Mesenchymal stem cell (in vitro differentiated cells and primary cell): Measurements from ENCODE around the gene TMEM164.

ENCODE experiments used
- DNase-seq: peaks from one replicate; pipeline ENCODE4 v3.0.0-alpha.2; 2013
- H2AFZ ChIP-seq: one replicate; pipeline ENCODE4 v1.6.1; 2013; ENCODE audit warnings: low read depth, mild to moderate bottlenecking, control low read depth, inconsistent platforms, low read length, moderate library complexity
- H2AK5ac ChIP-seq: 2 replicates; pipeline ENCODE4 v1.6.1; 2013; ENCODE audit warnings: low read length, moderate library complexity, mild to moderate bottlenecking, inconsistent platforms; ENCODE audit not compliant: severe bottlenecking
- H2BK120ac ChIP-seq: one replicate; pipeline ENCODE4 v1.6.1; 2013; ENCODE audit warnings: low read depth, mild to moderate bottlenecking, inconsistent platforms, low read length, moderate library complexity
- H2BK12ac ChIP-seq, 2 experiments: one replicate each; pipeline ENCODE4 v1.6.1; 2013; ENCODE audit warnings: inconsistent platforms in 2 of 2, low read length in 2 of 2, mild to moderate bottlenecking in 2 of 2, moderate library complexity in 2 of 2, control low read depth in 1 of 2
- H2BK15ac ChIP-seq: one replicate; pipeline ENCODE4 v1.6.1; 2013; ENCODE audit warnings: mild to moderate bottlenecking, low read depth, inconsistent platforms; ENCODE audit not compliant: poor library complexity, severe bottlenecking
- H2BK5ac ChIP-seq: 2 replicates; pipeline ENCODE4 v1.6.1; 2013; ENCODE audit warnings: low read depth, mild to moderate bottlenecking, low read length, control low read depth, inconsistent platforms; ENCODE audit not compliant: poor library complexity, severe bottlenecking
- H3K14ac ChIP-seq, 2 experiments: one replicate each; pipeline ENCODE4 v1.6.1; 2013; ENCODE audit warnings: inconsistent platforms in 2 of 2, low read length in 2 of 2, control low read depth in 1 of 2, mild to moderate bottlenecking in 1 of 2, moderate library complexity in 1 of 2
- H3K18ac ChIP-seq, 2 experiments: one replicate each; pipeline ENCODE4 v1.6.1; 2013; ENCODE audit warnings: inconsistent platforms in 2 of 2, low read length in 2 of 2, control low read depth in 1 of 2, low read depth in 1 of 2, mild to moderate bottlenecking in 1 of 2
- H3K23ac ChIP-seq, 2 experiments: one replicate each; pipeline ENCODE4 v1.6.1; 2013; ENCODE audit warnings: inconsistent platforms in 2 of 2, low read length in 2 of 2, mild to moderate bottlenecking in 2 of 2, moderate library complexity in 2 of 2, control low read depth in 1 of 2
- H3K27ac ChIP-seq: 2 replicates; pipeline ENCODE4 v1.5.1; 2013; ENCODE audit warnings: mild to moderate bottlenecking, moderate library complexity, low read length, control low read depth, inconsistent platforms; ENCODE audit not compliant: poor library complexity, severe bottlenecking
- H3K27me3 ChIP-seq, 2 experiments: 2 replicates each; pipeline versions ENCODE4 v1.6.1 to v1.7.0; 2013; ENCODE audit warnings: low read length in 2 of 2, mild to moderate bottlenecking in 2 of 2, moderate library complexity in 2 of 2, control low read depth in 1 of 2, inconsistent platforms in 1 of 2; ENCODE audit not compliant: control insufficient read depth in 1 of 2, insufficient read depth in 1 of 2
- H3K36me3 ChIP-seq, 2 experiments: 2 replicates each; pipeline versions ENCODE4 v1.6.1 to v1.7.0; 2013; ENCODE audit warnings: low read length in 2 of 2, control low read depth in 1 of 2, inconsistent platforms in 1 of 2, low read depth in 1 of 2, mild to moderate bottlenecking in 1 of 2; ENCODE audit not compliant: insufficient read depth in 2 of 2, control insufficient read depth in 1 of 2
- H3K4ac ChIP-seq, 2 experiments: one replicate each; pipeline ENCODE4 v1.6.1; 2013; ENCODE audit warnings: inconsistent platforms in 2 of 2, low read length in 2 of 2, mild to moderate bottlenecking in 2 of 2, moderate library complexity in 2 of 2, control low read depth in 1 of 2, low read depth in 1 of 2
- H3K4me1 ChIP-seq: 2 replicates; pipeline ENCODE4 v1.6.1; 2013; ENCODE audit warnings: low read depth, low read length, control low read depth; ENCODE audit not compliant: control insufficient read depth, insufficient read depth
- H3K4me2 ChIP-seq: 2 replicates; pipeline ENCODE4 v1.6.1; 2013; ENCODE audit warnings: low read length, mild to moderate bottlenecking, inconsistent platforms; ENCODE audit not compliant: poor library complexity, severe bottlenecking
- H3K4me3 ChIP-seq, 2 experiments: 2 replicates each; pipeline versions ENCODE4 v1.5.1 to v1.7.0; 2013; ENCODE audit warnings: low read length in 2 of 2, mild to moderate bottlenecking in 2 of 2, control low read depth in 1 of 2, low read depth in 1 of 2; ENCODE audit not compliant: insufficient read depth in 1 of 2
- H3K79me1 ChIP-seq: replicated peaks from 2 replicates; pipeline ENCODE4 v1.6.1; 2013; ENCODE audit warnings: mild to moderate bottlenecking, control low read depth, low read length, inconsistent platforms; ENCODE audit not compliant: poor library complexity, severe bottlenecking
- H3K9ac ChIP-seq: 2 replicates; pipeline ENCODE4 v1.7.0; 2013; ENCODE audit warnings: mild to moderate bottlenecking, low read length, moderate library complexity
- H3K9me3 ChIP-seq: 2 replicates; pipeline ENCODE4 v1.7.0; 2013; ENCODE audit warnings: mild to moderate bottlenecking, low read length; ENCODE audit not compliant: control insufficient read depth
- H4K8ac ChIP-seq: one replicate; pipeline ENCODE4 v1.6.1; 2013; ENCODE audit warnings: inconsistent platforms, mild to moderate bottlenecking, low read length, moderate library complexity
- H4K91ac ChIP-seq: one replicate; pipeline ENCODE4 v1.6.1; 2013; ENCODE audit warnings: mild to moderate bottlenecking, low read length, inconsistent platforms
- WGBS: methylation state at CpG from one replicate; pipeline ENCODE4 v1.1.7; 2013; ENCODE audit warnings: mixed read lengths; 5-methylcytosine and 5-hydroxymethylcytosine counted together

Gene TMEM164

DNA sequence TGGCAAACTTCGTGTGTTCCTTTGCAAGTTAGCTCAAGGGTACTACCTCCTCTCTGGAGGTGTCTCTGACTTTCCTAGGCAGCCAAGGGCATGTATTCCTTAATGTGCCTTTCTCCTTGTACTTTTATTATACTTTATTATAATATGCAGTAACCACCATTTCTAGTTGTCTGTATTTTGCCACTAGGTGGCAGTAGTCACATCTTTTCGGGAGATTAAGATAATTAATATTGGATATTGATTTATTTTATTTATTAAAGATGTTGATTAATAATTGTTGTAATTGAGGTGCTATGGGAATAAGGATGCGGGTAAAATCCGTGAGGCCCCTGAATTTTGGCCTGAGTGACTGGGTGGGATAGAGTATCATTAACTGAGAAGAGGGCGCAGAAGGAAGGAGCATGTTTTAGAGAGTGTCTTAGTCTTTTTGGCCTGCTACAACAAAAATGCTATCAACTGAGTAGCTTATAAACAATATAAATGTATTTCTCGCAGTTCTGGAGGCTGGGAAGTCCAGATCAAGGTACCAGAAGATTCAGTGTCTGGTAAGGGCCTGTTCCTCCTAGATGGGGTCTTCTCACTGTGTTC, 153.3 kb downstream of the TMEM164 start:
- Histone ChIP-seq H3K36me3 (no peaks in the 10 kb centered on the region), H3K27ac (no peak overlapping the region), H4K8ac (no peak overlapping the region), H3K27me3 (peaks cover 0 to 27% of the 10 kb centered on the region in 2 experiments), H4K91ac (no peak overlapping the region), H3K23ac (no peak overlapping the region), H3K4me1 (peaks cover 4% of the 10 kb centered on the region), H3K14ac (no peak overlapping the region), H3K9me3 (no peaks in the 10 kb centered on the region), H3K4me2 (no peak overlapping the region), H2BK15ac (no peak overlapping the region), H2BK5ac (no peak overlapping the region), H3K4ac (no peak overlapping the region), H2BK12ac (no peak overlapping the region), H2AK5ac (no peak overlapping the region), H2BK120ac (no peak overlapping the region), H3K4me3 (no peak overlapping the region), H2AFZ (no peak overlapping the region), H3K9ac (no peak overlapping the region), H3K79me1 (no peaks in the 10 kb centered on the region), H3K18ac (no peak overlapping the region)
- DNase-seq, result no peak
- 64% methylated on average over 3 of the region's 6 CpGs for WGBS

DNA sequence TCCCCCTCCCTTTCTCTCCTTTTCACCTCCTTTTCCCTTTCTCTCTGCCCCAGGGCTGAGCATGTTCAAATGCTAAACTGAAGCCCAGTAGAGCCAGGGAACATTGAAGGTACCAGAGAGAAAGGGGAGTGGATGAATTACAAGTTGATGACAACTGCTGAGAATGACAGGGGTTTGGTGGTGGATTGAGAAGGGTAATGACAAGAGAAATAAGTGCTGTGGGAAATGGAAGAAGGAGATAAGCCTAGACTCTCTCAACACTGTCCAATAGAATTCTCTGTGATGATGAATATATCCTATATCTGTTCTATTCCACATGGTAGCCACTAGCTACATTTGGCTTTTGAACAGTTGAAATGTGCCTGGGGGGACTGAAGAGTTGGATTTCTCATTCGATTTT, 154.5 kb downstream of the TMEM164 start:
- no peak overlapping the region for H2AFZ ChIP-seq
- no peak overlapping the region for H2BK15ac ChIP-seq
- H3K27me3 ChIP-seq, result peaks cover 0 to 34% of the 10 kb centered on the region in 2 experiments
- no peak overlapping the region for H4K91ac ChIP-seq
- H3K18ac ChIP-seq, result peak overlapping the region in 1 of 2 experiments; percentile 4
- no peaks in the 10 kb centered on the region for H3K9me3 ChIP-seq
- no peak overlapping the region for H2BK5ac ChIP-seq
- peaks cover 3% of the 10 kb centered on the region for H3K79me1 ChIP-seq
- H3K36me3 ChIP-seq, result no peaks in the 10 kb centered on the region
- no peak overlapping the region for H2BK120ac ChIP-seq
- no peak overlapping the region for H3K14ac ChIP-seq
- no peak overlapping the region for H2BK12ac ChIP-seq
- peaks cover 4% of the 10 kb centered on the region for H3K4me1 ChIP-seq
- no peak for DNase-seq
- 100% methylated on average over 1 of the region's 1 CpG for WGBS
- no peak overlapping the region for H3K4ac ChIP-seq
- H3K9ac ChIP-seq, result no peak overlapping the region
- H3K27ac ChIP-seq, result no peak overlapping the region
- H3K4me3 ChIP-seq, result no peak overlapping the region
- no peak overlapping the region for H3K4me2 ChIP-seq
- no peak overlapping the region for H4K8ac ChIP-seq
- no peak overlapping the region for H2AK5ac ChIP-seq
- H3K23ac ChIP-seq, result no peak overlapping the region

DNA sequence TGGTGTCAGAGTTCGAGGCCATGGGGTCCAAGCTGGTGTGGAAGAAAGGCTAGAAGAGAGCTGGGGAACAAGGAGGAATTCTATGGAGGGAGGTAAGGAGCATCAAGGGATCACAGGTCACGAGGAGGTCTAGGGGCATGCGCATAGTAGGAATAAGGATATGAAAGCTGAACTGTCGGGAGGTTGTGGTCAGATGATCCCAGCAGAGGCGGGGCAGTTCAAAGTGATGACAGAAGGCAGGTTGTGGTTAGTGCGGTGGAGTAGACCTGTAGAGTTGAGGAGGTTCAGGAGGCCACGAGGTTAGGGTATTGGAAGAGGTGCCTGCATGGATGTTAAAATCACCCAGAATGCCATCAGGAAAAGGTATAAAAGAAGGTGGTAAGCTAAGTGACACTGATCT, 156.3 kb downstream of the TMEM164 start:
- no peak for DNase-seq
- Histone ChIP-seq H2BK5ac (no peak overlapping the region), H3K14ac (no peak overlapping the region), H3K4me1 (peaks cover 4% of the 10 kb centered on the region), H2AFZ (no peak overlapping the region), H3K23ac (no peak overlapping the region), H2BK120ac (no peak overlapping the region), H3K36me3 (no peaks in the 10 kb centered on the region), H2AK5ac (no peak overlapping the region), H3K4ac (no peak overlapping the region), H3K18ac (no peak overlapping the region), H2BK12ac (no peak overlapping the region), H2BK15ac (no peak overlapping the region), H4K91ac (no peak overlapping the region), H3K9ac (no peak overlapping the region), H3K4me2 (no peak overlapping the region), H3K9me3 (no peaks in the 10 kb centered on the region), H4K8ac (no peak overlapping the region), H3K79me1 (peaks cover 3% of the 10 kb centered on the region), H3K27me3 (peaks cover 0 to 32% of the 10 kb centered on the region in 2 experiments), H3K27ac (no peak overlapping the region), H3K4me3 (no peak overlapping the region)
- WGBS, result 89% methylated on average over 7 of the region's 7 CpGs

DNA sequence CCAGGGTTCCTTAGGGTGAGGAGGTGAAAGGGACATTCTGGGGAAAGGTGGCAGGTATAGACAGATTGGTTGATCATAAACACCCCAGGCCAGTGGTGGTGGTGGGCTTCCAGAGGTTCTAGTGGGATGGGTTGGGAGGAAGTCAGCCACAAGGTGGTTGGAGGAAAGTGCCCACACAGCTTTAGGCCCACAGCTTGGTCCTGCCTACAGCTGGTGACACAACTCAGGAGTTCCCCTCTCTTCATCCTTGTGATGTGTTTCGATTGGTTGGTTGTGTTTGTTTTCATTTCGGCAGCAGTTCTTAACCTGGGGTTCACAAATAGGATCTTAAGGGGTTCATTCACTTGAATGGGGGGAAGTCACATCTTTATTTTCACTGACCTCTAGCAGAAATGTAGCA, 157.0 kb downstream of the TMEM164 start:
- Histone ChIP-seq H2AK5ac (no peak overlapping the region), H2BK15ac (no peak overlapping the region), H3K4me2 (no peak overlapping the region), H3K14ac (no peak overlapping the region), H3K23ac (no peak overlapping the region), H3K27me3 (peaks cover 0 to 29% of the 10 kb centered on the region in 2 experiments), H3K18ac (no peak overlapping the region), H2BK12ac (peak overlapping the region in 1 of 2 experiments; percentile 25), H2BK5ac (no peak overlapping the region), H3K36me3 (no peaks in the 10 kb centered on the region), H3K4me3 (no peak overlapping the region), H2BK120ac (no peak overlapping the region), H3K79me1 (peaks cover 3% of the 10 kb centered on the region), H3K9ac (peak overlapping the region; percentile 4), H3K27ac (no peak overlapping the region), H3K4me1 (peaks cover 2% of the 10 kb centered on the region), H3K4ac (no peak overlapping the region), H4K91ac (no peak overlapping the region), H3K9me3 (no peaks in the 10 kb centered on the region), H2AFZ (no peak overlapping the region), H4K8ac (no peak overlapping the region)
- 92% methylated on average over 2 of the region's 2 CpGs for WGBS
- peak; percentile 36 for DNase-seq
